Breast epithelium (tissue), 4 donors: Measurements from ENCODE around the gene KLHL17. TPM values are rescaled to one million over a fixed set of nuclear protein-coding genes. Genes with fewer than 3 reads are reported as not detected.
A peak's percentile ranks its signal among the peaks of the same experiment; 100 is the strongest.

ENCODE experiments used
- DNase-seq, 2 donors: peaks; one replicate each; pipeline ENCODE4 v3.0.0-alpha.2; 2019; ENCODE audit warnings: low spot score in 2 of 2
- H3K27ac ChIP-seq, 2 donors: fragments of 200-600 bp; sonication (generic) in 1 of 2; one replicate each; pipeline ENCODE4 v1.5.1; 2016 to 2019; ENCODE audit warnings: mild to moderate bottlenecking in 1 of 2
- H3K27me3 ChIP-seq, 2 donors: fragments of 200-600 bp; sonication (generic) in 1 of 2; one replicate each; pipeline versions ENCODE4 v1.5.1 to v1.6.0; 2017 to 2019; ENCODE audit warnings: control low read depth in 1 of 2, mild to moderate bottlenecking in 1 of 2
- H3K36me3 ChIP-seq: fragments of 200-600 bp; one replicate; pipeline ENCODE4 v1.5.1; 2019
- H3K4me1 ChIP-seq, 2 donors: fragments of 200-600 bp; sonication (generic); one replicate each; pipeline ENCODE4 v1.5.1; 2016 to 2019; ENCODE audit warnings: control low read depth in 1 of 2
- H3K4me3 ChIP-seq, 3 donors: fragments of 200-600 bp; sonication (generic); 1 replicate in 2 of 3; 2 replicates in 1 of 3; pipeline ENCODE4 v1.5.1; 2016 to 2019; ENCODE audit warnings: mild to moderate bottlenecking in 3 of 3, moderate library complexity in 2 of 3
- H3K9me3 ChIP-seq, 2 donors: fragments of 200-600 bp; sonication (generic) in 1 of 2; one replicate each; pipeline ENCODE4 v1.5.1; 2016 to 2019; ENCODE audit warnings: control low read depth in 1 of 2
- CTCF ChIP-seq, 3 donors: fragments of 450-650 bp; IDR thresholded peaks; one replicate each; pipeline ENCODE4 v1.5.1; 2016 to 2017; ENCODE audit warnings: antibody characterized with exemption in 3 of 3, mild to moderate bottlenecking in 3 of 3, moderate library complexity in 3 of 3
- POLR2A ChIP-seq: fragments of 450-650 bp; IDR thresholded peaks from one replicate; pipeline ENCODE4 v1.6.1; 2016; ENCODE audit warnings: antibody characterized with exemption, mild to moderate bottlenecking, moderate library complexity
- POLR2AphosphoS5 ChIP-seq, 3 donors: sonication (generic); formaldehyde crosslinking; IDR thresholded peaks; one replicate each; pipeline ENCODE4 v1.6.1; 2017; ENCODE audit warnings: antibody characterized with exemption in 3 of 3
- intact Hi-C: fragments of 100-400 bp; cut with DNase I; formaldehyde crosslinking; loops from one replicate; pipeline ENCODE4 v1.15.1; 2023; ENCODE audit warnings: low total_unique reads
- total RNA-seq, 3 donors: library from RNA; depleted of rRNA; stranded (reverse); fragments of >200 nt; gene quantifications; one replicate each; pipeline ENCODE4 v1.1.0, GENCODE V29; 2016

KLHL17 gene
- total RNA-seq, 3 donors from 2014 or later, result 5.4 to 18.0 (median 10.0) TPM

DNA sequence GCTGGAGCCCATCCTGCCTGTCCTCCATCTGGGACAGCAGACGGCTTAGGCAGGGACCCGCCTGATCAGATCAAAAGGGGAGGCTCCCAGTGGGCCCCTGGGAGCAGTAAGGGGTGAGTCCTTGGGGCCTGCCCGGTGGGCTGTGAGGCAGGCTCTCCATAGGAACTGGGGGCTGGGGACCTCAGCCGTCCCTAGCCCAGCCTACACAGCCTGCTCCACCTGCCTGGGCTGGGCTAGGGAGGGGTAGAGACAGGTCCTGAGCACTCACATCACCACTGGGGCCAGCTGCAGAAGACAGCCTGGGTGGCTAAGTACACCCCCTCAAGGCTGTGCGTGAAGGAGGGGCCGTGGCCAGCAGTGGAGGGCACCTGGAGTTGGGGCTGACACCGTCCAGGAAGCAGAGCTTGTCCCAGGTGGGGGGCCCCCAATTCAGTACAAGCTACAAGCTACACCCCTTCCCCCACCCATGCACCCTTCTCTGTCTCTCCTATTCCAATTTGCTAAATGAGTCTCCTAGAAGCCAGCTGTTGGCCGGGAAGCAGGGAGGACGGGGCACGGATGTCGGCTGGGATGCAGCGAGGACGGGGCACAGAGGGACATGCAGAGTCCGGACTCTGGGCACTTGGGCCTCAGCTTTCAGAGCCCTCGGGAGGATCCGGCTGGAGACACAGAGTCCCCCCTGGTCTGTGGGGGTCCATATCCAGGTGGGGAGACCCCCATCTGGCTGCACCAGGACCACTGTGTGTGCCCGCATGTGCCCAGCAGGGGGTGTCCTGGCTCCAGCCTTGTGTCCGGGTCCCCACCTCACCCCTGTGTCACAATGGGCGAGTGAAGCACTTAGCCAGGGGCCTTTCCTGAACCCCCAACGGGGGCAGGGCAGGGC lies 54.7 kb downstream of the KLHL17 start:
- Histone ChIP-seq H3K27me3 (no peaks in the 10 kb centered on the region), H3K36me3 (no peaks in the 10 kb centered on the region), H3K9me3 (no peaks in the 10 kb centered on the region), H3K27ac (peak overlapping the region; percentile 82 to 92), H3K4me3 (peak overlapping the region in 1 of 3 donors; percentile 69), H3K4me1 (no peaks in the 10 kb centered on the region)
- no peak for DNase-seq
- TF ChIP-seq POLR2A, result no peak
- peak in 1 of 3 donors; percentile 17 for TF ChIP-seq CTCF (IDR thresholded peaks at IDR 0.05)
- no peak for TF ChIP-seq POLR2AphosphoS5 (IDR thresholded peaks at IDR 0.05)
- intact Hi-C loops, result no loop called here

Other genes with a start within 250 kb of the KLHL17 start
- gene SAMD11, start 36.7 kb upstream of the KLHL17 start, total RNA-seq, result 10 to 100 TPM in 1 of 3 donors, 1 to 10 TPM in 1, under 1 TPM in 1; 0.16 to 23.0 (median 2.9) TPM
- 10 to 100 TPM; 36.2 to 38.7 (median 38.2) TPM for gene NOC2L, start 1.3 kb upstream of the KLHL17 start, total RNA-seq
- gene PLEKHN1, start 5.9 kb downstream of the KLHL17 start, total RNA-seq, result 1 to 10 TPM in 2 of 3 donors, under 1 TPM in 1; 0.16 to 2.8 (median 1.6) TPM
- 1 to 10 TPM in 1 of 3 donors, under 1 TPM in 1, not detected in 1; 0.33 to 1.9 TPM for gene PERM1, start 21.5 kb downstream of the KLHL17 start, total RNA-seq
- gene HES4, start 39.5 kb downstream of the KLHL17 start, total RNA-seq, result 10 to 100 TPM in 2 of 3 donors, 1 to 10 TPM in 1; 8.3 to 36.4 (median 34.2) TPM
- 10 to 100 TPM; 15.5 to 31.5 (median 18.0) TPM for gene ISG15, start 52.9 kb downstream of the KLHL17 start, total RNA-seq
- gene AGRN, start 59.5 kb downstream of the KLHL17 start, total RNA-seq, result 10 to 100 TPM in 2 of 3 donors, 1 to 10 TPM in 1; 9.1 to 37.0 (median 30.5) TPM
- 1 to 10 TPM in 1 of 3 donors, under 1 TPM in 1, not detected in 1; 0.33 to 2.8 TPM for gene RNF223, start 113.7 kb downstream of the KLHL17 start, total RNA-seq
- gene C1orf159, start 155.5 kb downstream of the KLHL17 start, total RNA-seq, result 10 to 100 TPM in 2 of 3 donors, 1 to 10 TPM in 1; 6.9 to 24.0 (median 12.5) TPM
- under 1 TPM; 0.15 to 0.33 (median 0.16) TPM for gene TTLL10, start 213.3 kb downstream of the KLHL17 start, total RNA-seq
- 1 to 10 TPM in 2 of 3 donors, not detected in 1; 1.9 to 5.9 TPM for gene TNFRSF18, start 246.0 kb downstream of the KLHL17 start, total RNA-seq